Keratinocyte (primary cell): ENCODE data around the gene TMED10. TPM values are rescaled to one million over a fixed set of nuclear protein-coding genes. Genes with fewer than 3 reads are reported as not detected.

Source experiments
- DNase-seq: peaks from one replicate; pipeline ENCODE4 v3.0.0-alpha.2; 2011; ENCODE audit warnings: low read depth, missing footprints, low spot score
- FAIRE-seq: peaks from 2 replicates; lab custom pipeline; 2011; peaks lifted over from hg19 to GRCh38; lab: Jason Lieb, UNC
- H2AFZ ChIP-seq: 2 replicates; pipeline ENCODE4 v1.6.0; 2012; ENCODE audit warnings: low read length, control low read depth, inconsistent platforms; ENCODE audit not compliant: control insufficient read depth
- H3K27ac ChIP-seq: 2 replicates; pipeline ENCODE4 v1.5.1; 2011; ENCODE audit warnings: low read length; ENCODE audit not compliant: control insufficient read depth, insufficient read depth
- H3K27me3 ChIP-seq: 3 replicates; pipeline ENCODE4 v1.6.0; 2011; ENCODE audit warnings: low read length; ENCODE audit not compliant: control insufficient read depth, insufficient read depth; ENCODE audit errors: extremely low read depth
- H3K36me3 ChIP-seq, 2 experiments: 2 replicates in 1 of 2; 3 replicates in 1 of 2; pipeline ENCODE4 v1.5.1; 2011; ENCODE audit warnings: low read length in 2 of 2, mild to moderate bottlenecking in 1 of 2; ENCODE audit not compliant: control insufficient read depth in 2 of 2, insufficient read depth in 2 of 2; ENCODE audit errors: extremely low read depth in 1 of 2
- H3K4me1 ChIP-seq: 3 replicates; pipeline ENCODE4 v1.5.1; 2011; ENCODE audit warnings: low read length; ENCODE audit not compliant: control insufficient read depth, insufficient read depth; ENCODE audit errors: extremely low read depth
- H3K4me2 ChIP-seq: 3 replicates; pipeline ENCODE4 v1.6.0; 2011; ENCODE audit warnings: low read depth, low read length; ENCODE audit not compliant: control insufficient read depth, insufficient read depth; ENCODE audit errors: extremely low read depth
- H3K4me3 ChIP-seq, 3 experiments: fragments of 200-600 bp in 1 of 3; sonication (generic) in 1 of 3; 2 replicates in 2 of 3; 3 replicates in 1 of 3; pipeline ENCODE4 v1.5.1; 2011 to 2016; ENCODE audit warnings: low read length in 3 of 3, mild to moderate bottlenecking in 3 of 3, control low read depth in 2 of 3, inconsistent platforms in 1 of 3, low read depth in 1 of 3, mixed read lengths in 1 of 3, mixed run types in 1 of 3, moderate library complexity in 1 of 3; ENCODE audit not compliant: control insufficient read depth in 2 of 3, insufficient read depth in 2 of 3; ENCODE audit errors: extremely low read depth in 1 of 3
- H3K79me2 ChIP-seq: 2 replicates; pipeline ENCODE4 v1.6.0; 2012; ENCODE audit warnings: low read length; ENCODE audit not compliant: control insufficient read depth, insufficient read depth
- H3K9ac ChIP-seq: 3 replicates; pipeline ENCODE4 v1.6.0; 2011; ENCODE audit warnings: low read length; ENCODE audit not compliant: control insufficient read depth, insufficient read depth; ENCODE audit errors: extremely low read depth
- H3K9me1 ChIP-seq: 3 replicates; pipeline ENCODE4 v1.6.0; 2011; ENCODE audit warnings: low read length; ENCODE audit not compliant: control insufficient read depth, insufficient read depth; ENCODE audit errors: extremely low read depth
- H3K9me3 ChIP-seq: 2 replicates; pipeline ENCODE4 v1.5.1; 2012; ENCODE audit warnings: low read depth, low read length; ENCODE audit not compliant: control insufficient read depth
- H4K20me1 ChIP-seq: 3 replicates; pipeline ENCODE4 v1.6.0; 2011; ENCODE audit warnings: low read length; ENCODE audit not compliant: control insufficient read depth, insufficient read depth; ENCODE audit errors: extremely low read depth
- EZH2 ChIP-seq: IDR thresholded peaks from one replicate; pipeline ENCODE4 v1.6.1; 2012; ENCODE audit warnings: inconsistent platforms, mild to moderate bottlenecking, low read length, moderate library complexity
- dilution Hi-C: fragments of 300-500 bp; cut with MboI; formaldehyde crosslinking; loops from one replicate; pipeline ENCODE4 v1.7.0; 2020; ENCODE audit warnings: low sequenced_read_pairs; ENCODE audit not compliant: extremely low pct_ligation_motif_present
- polyA plus RNA-seq, 5 experiments: library from polyadenylated mRNA; depleted of rRNA in 3 of 5; stranded (reverse) in 3 of 5; stranded (forward) in 1 of 5; unstranded in 1 of 5; fragments of >200 nt; gene quantifications; 1 replicate in 1 of 5; 2 replicates in 3 of 5; 3 replicates in 1 of 5; pipeline versions ENCODE4 v1.2.1 to v1.2.3, GENCODE V29; 2011 to 2012; ENCODE audit warnings: missing spikeins in 2 of 5, low read depth in 1 of 5, low replicate concordance in 1 of 5
- TF ChIP-seq, protein P1 (sequence below), 3 experiments: IDR thresholded peaks in 1 of 3; conservative IDR thresholded peaks in 1 of 3; optimal IDR thresholded peaks in 1 of 3; 2 replicates in 2 of 3; 3 replicates in 1 of 3; pipeline versions ENCODE3 to v1.5.1; 2011; ENCODE audit warnings: low read length in 3 of 3, mild to moderate bottlenecking in 3 of 3, moderate library complexity in 2 of 3, control low read depth in 1 of 3, inconsistent platforms in 1 of 3; ENCODE audit not compliant: insufficient read depth in 2 of 3; ENCODE audit errors: extremely low read depth in 1 of 3

The TMED10 gene
- polyA plus RNA-seq, 1 donor (not counting 4 experiments of a cell fraction or from before 2014, with no cell fraction given): 428 TPM

DNA sequence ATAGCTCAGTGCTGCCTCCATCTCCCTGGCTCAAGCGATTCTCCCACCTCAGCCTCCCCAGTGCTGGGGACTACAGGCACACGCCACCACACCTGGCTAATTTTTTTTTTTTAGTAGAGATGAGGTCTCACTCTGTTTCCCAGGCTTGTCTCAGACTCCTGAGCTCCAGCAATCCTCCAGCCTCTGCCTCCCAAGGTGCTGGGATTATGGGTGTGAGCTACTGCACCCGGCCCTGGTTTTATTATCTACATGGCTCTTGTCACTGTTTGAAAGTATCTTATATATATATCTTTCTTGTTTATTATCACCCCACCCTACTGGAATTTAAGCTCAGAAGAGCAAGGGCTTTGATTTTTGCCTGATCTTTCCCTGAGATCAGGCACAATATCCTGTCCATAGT is 7.6 kb upstream of the TMED10 start:
- Histone ChIP-seq H3K9me1 (no peaks in the 10 kb centered on the region), H3K36me3 (no peaks in the 10 kb centered on the region), H4K20me1 (no peaks in the 10 kb centered on the region), H3K4me3 (no peak overlapping the region), H3K9me3 (no peaks in the 10 kb centered on the region), H3K9ac (no peak overlapping the region), H3K4me2 (no peak overlapping the region), H3K27ac (no peak overlapping the region), H3K4me1 (peaks cover 7% of the 10 kb centered on the region), H3K79me2 (no peaks in the 10 kb centered on the region), H2AFZ (no peak overlapping the region), H3K27me3 (no peaks in the 10 kb centered on the region)
- DNase-seq: no peak
- dilution Hi-C loops: no loop called here
- TF ChIP-seq EZH2: no peak
- TF ChIP-seq, protein P1, sequence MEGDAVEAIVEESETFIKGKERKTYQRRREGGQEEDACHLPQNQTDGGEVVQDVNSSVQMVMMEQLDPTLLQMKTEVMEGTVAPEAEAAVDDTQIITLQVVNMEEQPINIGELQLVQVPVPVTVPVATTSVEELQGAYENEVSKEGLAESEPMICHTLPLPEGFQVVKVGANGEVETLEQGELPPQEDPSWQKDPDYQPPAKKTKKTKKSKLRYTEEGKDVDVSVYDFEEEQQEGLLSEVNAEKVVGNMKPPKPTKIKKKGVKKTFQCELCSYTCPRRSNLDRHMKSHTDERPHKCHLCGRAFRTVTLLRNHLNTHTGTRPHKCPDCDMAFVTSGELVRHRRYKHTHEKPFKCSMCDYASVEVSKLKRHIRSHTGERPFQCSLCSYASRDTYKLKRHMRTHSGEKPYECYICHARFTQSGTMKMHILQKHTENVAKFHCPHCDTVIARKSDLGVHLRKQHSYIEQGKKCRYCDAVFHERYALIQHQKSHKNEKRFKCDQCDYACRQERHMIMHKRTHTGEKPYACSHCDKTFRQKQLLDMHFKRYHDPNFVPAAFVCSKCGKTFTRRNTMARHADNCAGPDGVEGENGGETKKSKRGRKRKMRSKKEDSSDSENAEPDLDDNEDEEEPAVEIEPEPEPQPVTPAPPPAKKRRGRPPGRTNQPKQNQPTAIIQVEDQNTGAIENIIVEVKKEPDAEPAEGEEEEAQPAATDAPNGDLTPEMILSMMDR (optimal IDR thresholded peaks at IDR 0.05 in 1 of 3, IDR thresholded peaks at IDR 0.05 in 1 of 3, conservative IDR thresholded peaks at IDR 0.05 in 1 of 3; ENCODE audit: extremely low read depth in 1 of 3, insufficient read depth in 2 of 3, low read length in 3 of 3): no peak
- no peak for FAIRE-seq

DNA sequence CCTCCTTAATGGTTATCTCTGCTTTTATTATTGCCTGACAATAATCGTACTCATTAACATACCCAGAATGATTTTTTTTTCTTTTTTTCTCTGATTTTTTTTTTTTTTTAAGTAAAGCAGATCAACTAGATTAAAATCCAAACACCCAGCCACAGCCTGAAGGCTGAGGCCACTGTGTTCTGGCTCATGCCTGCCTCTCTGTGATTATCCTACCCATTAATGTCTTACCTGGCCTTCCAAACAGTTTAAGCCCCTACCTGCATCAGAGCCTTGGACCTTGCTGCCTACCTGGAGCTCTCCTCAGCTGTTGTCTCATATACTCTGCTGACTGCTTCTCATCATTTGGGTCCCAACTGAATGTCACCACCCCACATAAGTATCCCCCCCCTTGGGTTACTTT is 6.8 kb upstream of the TMED10 start:
- dilution Hi-C loops: no loop called here
- Histone ChIP-seq H3K27ac (no peak overlapping the region), H3K4me2 (no peak overlapping the region)

More for the DNA sequence above, 6.8 kb upstream of the TMED10 start:
- Histone ChIP-seq H3K4me3 (no peak overlapping the region), H2AFZ (no peak overlapping the region), H4K20me1 (no peaks in the 10 kb centered on the region), H3K9ac (no peak overlapping the region), H3K9me1 (no peaks in the 10 kb centered on the region), H3K4me1 (peaks cover 7% of the 10 kb centered on the region), H3K79me2 (no peaks in the 10 kb centered on the region), H3K9me3 (no peaks in the 10 kb centered on the region), H3K27me3 (no peaks in the 10 kb centered on the region), H3K36me3 (no peaks in the 10 kb centered on the region)
- DNase-seq: no peak
- no peak for FAIRE-seq
- no peak for TF ChIP-seq EZH2
- TF ChIP-seq, protein P1 (optimal IDR thresholded peaks at IDR 0.05 in 1 of 3, IDR thresholded peaks at IDR 0.05 in 1 of 3, conservative IDR thresholded peaks at IDR 0.05 in 1 of 3; ENCODE audit: extremely low read depth in 1 of 3, insufficient read depth in 2 of 3, low read length in 3 of 3): no peak
